Measurements from ENCODE around the gene PID1. TPM values are rescaled to one million over a fixed set of nuclear protein-coding genes. Genes with fewer than 3 reads are reported as not detected.

Gene PID1
- total and polyA plus RNA-seq, 10 donors: 3.2 to 30.0 (median 14.7) TPM

DNA sequence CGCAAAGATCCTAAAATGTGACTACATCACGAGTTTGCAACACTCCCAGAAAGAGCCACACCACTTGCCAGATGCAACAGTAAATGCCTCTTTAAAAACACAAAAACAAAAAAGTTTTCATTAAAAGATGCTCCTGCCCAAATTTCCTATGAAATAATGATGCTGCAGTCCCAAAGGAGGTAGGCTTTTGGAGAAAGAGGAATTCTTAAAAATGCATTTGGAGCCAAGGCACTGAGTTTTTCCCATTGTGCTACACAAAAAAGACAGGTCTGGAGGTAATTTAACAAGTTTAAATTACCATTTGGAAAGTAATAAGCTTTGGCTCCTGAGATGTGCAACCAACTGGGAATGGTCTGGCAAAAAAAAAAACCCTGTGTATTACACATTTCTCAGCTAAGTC is 145.0 kb downstream of the PID1 start:
- no peak for DNase-seq
- H3K9me3 ChIP-seq: peaks cover 0 to 5% (median 0%) of the 10 kb centered on the region in 8 donors
- intact Hi-C loops (cut with DNase I; ENCODE audit: low total_unique reads): no loop called here
- TF ChIP-seq, protein P1, sequence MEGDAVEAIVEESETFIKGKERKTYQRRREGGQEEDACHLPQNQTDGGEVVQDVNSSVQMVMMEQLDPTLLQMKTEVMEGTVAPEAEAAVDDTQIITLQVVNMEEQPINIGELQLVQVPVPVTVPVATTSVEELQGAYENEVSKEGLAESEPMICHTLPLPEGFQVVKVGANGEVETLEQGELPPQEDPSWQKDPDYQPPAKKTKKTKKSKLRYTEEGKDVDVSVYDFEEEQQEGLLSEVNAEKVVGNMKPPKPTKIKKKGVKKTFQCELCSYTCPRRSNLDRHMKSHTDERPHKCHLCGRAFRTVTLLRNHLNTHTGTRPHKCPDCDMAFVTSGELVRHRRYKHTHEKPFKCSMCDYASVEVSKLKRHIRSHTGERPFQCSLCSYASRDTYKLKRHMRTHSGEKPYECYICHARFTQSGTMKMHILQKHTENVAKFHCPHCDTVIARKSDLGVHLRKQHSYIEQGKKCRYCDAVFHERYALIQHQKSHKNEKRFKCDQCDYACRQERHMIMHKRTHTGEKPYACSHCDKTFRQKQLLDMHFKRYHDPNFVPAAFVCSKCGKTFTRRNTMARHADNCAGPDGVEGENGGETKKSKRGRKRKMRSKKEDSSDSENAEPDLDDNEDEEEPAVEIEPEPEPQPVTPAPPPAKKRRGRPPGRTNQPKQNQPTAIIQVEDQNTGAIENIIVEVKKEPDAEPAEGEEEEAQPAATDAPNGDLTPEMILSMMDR (IDR thresholded peaks at IDR 0.05 in 8 of 11, conservative IDR thresholded peaks at IDR 0.05 in 3 of 11): no peak
- TF ChIP-seq POLR2A (IDR thresholded peaks at IDR 0.05) (no peak), POLR2AphosphoS5 (IDR thresholded peaks at IDR 0.05) (no peak)
- H3K4me1 ChIP-seq: no peaks in the 10 kb centered on the region
- H3K4me3 ChIP-seq: no peak overlapping the region
- WGBS, 5 donors: 81 to 92% (median 88%) methylated on average over 2 of the region's 2 CpGs
- H3K27ac ChIP-seq: no peak overlapping the region
- no peaks in the 10 kb centered on the region for H3K27me3 ChIP-seq (replicated peaks in 1 of 7)
- no peaks in the 10 kb centered on the region for H3K36me3 ChIP-seq

- no peak for TF ChIP-seq POLR2A (IDR thresholded peaks at IDR 0.05)
- no peak for TF ChIP-seq POLR2AphosphoS5 (IDR thresholded peaks at IDR 0.05)
- TF ChIP-seq, protein P1 (IDR thresholded peaks at IDR 0.05 in 8 of 11, conservative IDR thresholded peaks at IDR 0.05 in 3 of 11): no peak
- intact Hi-C loops (cut with DNase I; ENCODE audit: low total_unique reads): no loop called here
- H3K9me3 ChIP-seq: peaks cover 0 to 5% (median 0%) of the 10 kb centered on the region in 8 donors
- no peaks in the 10 kb centered on the region for H3K4me1 ChIP-seq
- no peak overlapping the region for H3K27ac ChIP-seq
- no peak for DNase-seq
- no peaks in the 10 kb centered on the region for H3K27me3 ChIP-seq (replicated peaks in 1 of 7)
- H3K36me3 ChIP-seq: no peaks in the 10 kb centered on the region
- H3K4me3 ChIP-seq: no peak overlapping the region
Observed at GRCh38 chr2:229124136-229124535, 147.0 kb downstream of the PID1 start.

DNA sequence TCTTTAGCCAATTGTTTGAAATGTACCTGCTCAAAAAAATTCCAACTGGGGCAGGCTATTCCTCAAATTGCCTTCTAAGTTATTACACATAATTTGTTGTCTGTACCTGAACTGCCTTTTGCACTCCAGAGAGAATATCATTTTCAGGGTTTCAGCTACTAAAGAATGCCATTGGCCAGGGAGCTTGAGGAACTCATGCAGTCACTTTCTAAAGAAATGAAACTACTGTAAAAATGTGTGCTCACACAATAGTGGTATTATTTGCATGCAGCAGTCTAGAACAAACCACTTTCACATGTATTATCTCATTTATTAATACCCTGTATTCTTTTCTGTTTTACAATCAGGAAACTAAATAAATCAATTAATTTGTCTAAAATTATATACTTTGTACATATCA is 152.2 kb downstream of the PID1 start:
- peaks cover 0 to 9% (median 1%) of the 10 kb centered on the region in 8 donors for H3K9me3 ChIP-seq
- H3K4me3 ChIP-seq: no peak overlapping the region
- TF ChIP-seq, protein P1 (IDR thresholded peaks at IDR 0.05 in 8 of 11, conservative IDR thresholded peaks at IDR 0.05 in 3 of 11): no peak
- TF ChIP-seq POLR2AphosphoS5 (IDR thresholded peaks at IDR 0.05) (no peak), POLR2A (IDR thresholded peaks at IDR 0.05) (no peak)
- H3K4me1 ChIP-seq: no peaks in the 10 kb centered on the region
- intact Hi-C loops (cut with DNase I; ENCODE audit: low total_unique reads): no loop called here
- H3K27ac ChIP-seq: no peak overlapping the region
- no peaks in the 10 kb centered on the region for H3K27me3 ChIP-seq (replicated peaks in 1 of 7)
- DNase-seq: no peak
- no peaks in the 10 kb centered on the region for H3K36me3 ChIP-seq

DNA sequence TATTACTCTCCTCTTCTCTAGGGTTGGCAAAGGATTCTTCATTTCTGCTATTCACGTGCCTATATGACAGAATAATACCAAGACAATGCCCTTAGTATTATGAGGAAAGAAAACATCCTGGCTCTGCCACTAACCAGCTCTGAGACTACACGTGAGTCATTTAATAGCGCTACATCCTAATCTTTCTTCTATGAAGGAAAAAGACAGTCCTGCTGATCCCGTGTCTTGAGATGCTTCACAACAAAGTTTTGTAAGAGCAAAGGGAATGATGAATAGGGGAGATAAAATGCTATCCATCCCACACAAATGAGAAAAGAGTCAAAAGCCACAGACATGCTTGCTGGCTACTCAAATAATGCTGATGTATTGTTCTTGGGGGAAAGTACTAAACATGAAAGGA is 152.8 kb downstream of the PID1 start:
- Histone ChIP-seq H3K36me3 (no peaks in the 10 kb centered on the region), H3K4me1 (no peaks in the 10 kb centered on the region), H3K4me3 (no peak overlapping the region), H3K9me3 (peaks cover 0 to 9% (median under 1%) of the 10 kb centered on the region in 8 donors), H3K27me3 (replicated peaks in 1 of 7) (no peaks in the 10 kb centered on the region), H3K27ac (no peak overlapping the region)
- intact Hi-C loops (cut with DNase I; ENCODE audit: low total_unique reads): no loop called here
- TF ChIP-seq POLR2A (IDR thresholded peaks at IDR 0.05) (no peak), POLR2AphosphoS5 (IDR thresholded peaks at IDR 0.05) (no peak)
- TF ChIP-seq, protein P1 (IDR thresholded peaks at IDR 0.05 in 8 of 11, conservative IDR thresholded peaks at IDR 0.05 in 3 of 11): no peak
- no peak for DNase-seq
- 56 to 78% (median 70%) methylated on average over 4 of the region's 4 CpGs for WGBS, 5 donors
